Panc1 (cell line): ENCODE data around the gene ANKLE1. TPM values are rescaled to one million over a fixed set of nuclear protein-coding genes. Genes with fewer than 3 reads are reported as not detected.

ENCODE experiments used
- ATAC-seq: fragments of 200-7000 bp; cut with Tn5 transposase; 2 replicates; pipeline ENCODE4 v1.9.1; 2020; ENCODE audit warnings: mild to moderate bottlenecking, moderate library complexity
- BruUV-seq: library from RNA; stranded (reverse); fragments of 400-500 nt; replicated peaks from 2 replicates; lab custom pipeline; 2021; lab: Mats Ljungman, UMichigan
- CTCF ChIA-PET: fragments of 300-600 bp; sonication (Branson Sonifier 250); formaldehyde crosslinking; loops from one replicate; lab custom pipeline; 2022; ENCODE audit warnings: antibody characterized with exemption; lab: Charles Lee
- POLR2A ChIA-PET: fragments of 300-600 bp; sonication (Branson Sonifier 250); formaldehyde crosslinking; loops from one replicate; lab custom pipeline; 2022; ENCODE audit warnings: antibody characterized with exemption; lab: Charles Lee
- DNase-seq: peaks from one replicate; pipeline ENCODE4 v3.0.0-alpha.2; 2010; ENCODE audit warnings: low read depth, low spot score
- H3K27ac ChIP-seq: 2 replicates; pipeline ENCODE4 v1.5.1; 2011; ENCODE audit warnings: mild to moderate bottlenecking, low read length, inconsistent platforms
- H3K27me3 ChIP-seq: fragments of 200-500 bp; sonication (Bioruptor generic); 2 replicates; pipeline ENCODE4 v1.6.0; 2014; ENCODE audit warnings: low read length, inconsistent platforms; ENCODE audit not compliant: control insufficient read depth, insufficient read depth
- H3K36me3 ChIP-seq: fragments of 200-500 bp; sonication (Bioruptor generic); 2 replicates; pipeline ENCODE4 v1.5.1; 2014; ENCODE audit warnings: inconsistent platforms, mild to moderate bottlenecking, low read length, moderate library complexity; ENCODE audit not compliant: control insufficient read depth, insufficient read depth
- H3K4me1 ChIP-seq: 2 replicates; pipeline ENCODE4 v1.5.1; 2011; ENCODE audit warnings: inconsistent platforms, mild to moderate bottlenecking, low read length, moderate library complexity; ENCODE audit not compliant: control insufficient read depth, insufficient read depth
- H3K4me3 ChIP-seq, 2 experiments: 2 replicates each; pipeline ENCODE4 v1.5.1; 2011 to 2012; ENCODE audit warnings: low read depth in 2 of 2, low read length in 2 of 2, mild to moderate bottlenecking in 2 of 2, inconsistent platforms in 1 of 2, moderate library complexity in 1 of 2
- H3K9me3 ChIP-seq: fragments of 200-500 bp; sonication (Bioruptor generic); 2 replicates; pipeline ENCODE4 v1.5.1; 2014; ENCODE audit warnings: low read depth, mild to moderate bottlenecking, inconsistent platforms, low read length, moderate library complexity; ENCODE audit not compliant: control insufficient read depth, insufficient read depth
- POLR2AphosphoS5 ChIP-seq: IDR thresholded peaks from 2 replicates; pipeline ENCODE4 v1.6.1; 2012; ENCODE audit warnings: mild to moderate bottlenecking, low read depth, low read length, moderate library complexity
- SIN3A ChIP-seq: IDR thresholded peaks from 2 replicates; pipeline ENCODE4 v1.6.1; 2012; ENCODE audit warnings: low read depth, mild to moderate bottlenecking, low read length, moderate library complexity, borderline replicate concordance; ENCODE audit not compliant: insufficient read depth
- TCF7L2 ChIP-seq: IDR thresholded peaks from 2 replicates; pipeline ENCODE4 v1.6.1; 2011; ENCODE audit warnings: mild to moderate bottlenecking, low read depth, low read length, inconsistent platforms
- in situ Hi-C: cut with HindIII; loops from 2 replicates; pipeline ENCODE4 v1.10.0; 2016; ENCODE audit warnings: low sequenced_read_pairs, low pct_unique_long_range_greater_than_20kb
- intact Hi-C: fragments of 100-400 bp; cut with micrococcal nuclease; formaldehyde crosslinking; loops from one replicate; pipeline ENCODE4 v1.10.0; 2022; ENCODE audit not compliant: unreplicated experiment
- total RNA-seq: library from RNA; stranded (reverse); gene quantifications from one replicate; pipeline ENCODE4 v1.2.1, GENCODE V29; 2021; ENCODE audit not compliant: unreplicated experiment
- TF ChIP-seq, protein P1 (sequence below): fragments of 450-650 bp; IDR thresholded peaks from 2 replicates; pipeline ENCODE4 v1.5.1; 2017; ENCODE audit warnings: mild to moderate bottlenecking
- TF ChIP-seq, protein P2 (sequence below), 2 experiments: IDR thresholded peaks; 2 replicates each; pipeline ENCODE4 v1.6.1; 2011 to 2012; ENCODE audit warnings: low read depth in 2 of 2, control low read depth in 1 of 2, low read length in 1 of 2, mild to moderate bottlenecking in 1 of 2, moderate library complexity in 1 of 2; ENCODE audit not compliant: insufficient read depth in 1 of 2

Gene ANKLE1
- total RNA-seq, 1 experiment from 2014 or later: 1.1 TPM

DNA sequence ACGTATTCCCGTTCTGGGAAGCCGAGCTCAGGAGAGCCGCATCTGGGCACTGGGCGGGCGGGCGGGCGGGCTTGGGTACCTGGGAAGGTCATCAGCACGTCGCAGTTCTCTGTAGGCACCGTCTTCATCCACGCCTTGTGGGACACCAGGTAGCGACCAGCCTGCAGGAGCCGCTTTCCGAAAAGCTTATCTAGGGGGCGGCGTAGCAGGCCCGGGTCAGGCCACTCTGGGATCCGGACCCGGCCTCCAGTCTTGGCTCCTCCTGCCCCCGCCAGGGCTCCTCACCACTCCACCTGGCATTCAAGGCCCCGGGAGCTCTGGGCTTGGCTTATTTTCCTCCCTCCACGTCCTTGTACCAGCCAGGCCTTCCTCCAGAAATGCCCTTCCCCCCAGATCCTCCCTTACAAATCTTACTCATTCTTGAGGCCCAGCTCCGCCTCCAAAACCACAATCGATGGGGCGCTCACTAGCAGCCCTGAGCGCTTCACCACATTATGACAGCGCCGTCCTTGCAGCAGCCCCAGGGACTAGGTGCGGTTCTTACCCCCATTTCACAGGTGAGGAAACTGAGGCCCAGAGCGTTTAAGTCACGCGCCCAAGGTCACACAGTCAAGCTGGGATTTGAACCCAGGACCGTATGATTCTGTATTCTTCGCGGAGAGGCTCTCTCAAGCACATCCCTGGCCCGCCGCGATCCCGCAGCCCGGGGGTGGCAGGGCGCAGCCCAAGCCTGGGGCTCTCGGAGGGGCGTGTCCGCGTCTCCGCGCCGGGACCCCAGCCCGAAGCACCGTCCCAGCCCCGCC lies 52.1 kb downstream of the ANKLE1 start:
- H3K4me1 ChIP-seq: peaks cover 12% of the 10 kb centered on the region
- intact Hi-C loops (no loop called here), in situ Hi-C loops (no loop called here)
- DNase-seq (no peak), ATAC-seq (no peak)
- BruUV-seq: no TSS peak
- CTCF ChIA-PET: interaction anchor here (0.6 kb wide), 1 partner anchor 24 kb away, joined by 4 read pairs; no protein-coding TSS in a partner anchor
- peaks cover 7% of the 10 kb centered on the region; the same call in 1 of the 2 replicates for H3K36me3 ChIP-seq
- H3K9me3 ChIP-seq: no peaks in the 10 kb centered on the region
- TF ChIP-seq POLR2AphosphoS5 (no peak), TCF7L2 (no peak), SIN3A (no peak)
- TF ChIP-seq, protein P1, sequence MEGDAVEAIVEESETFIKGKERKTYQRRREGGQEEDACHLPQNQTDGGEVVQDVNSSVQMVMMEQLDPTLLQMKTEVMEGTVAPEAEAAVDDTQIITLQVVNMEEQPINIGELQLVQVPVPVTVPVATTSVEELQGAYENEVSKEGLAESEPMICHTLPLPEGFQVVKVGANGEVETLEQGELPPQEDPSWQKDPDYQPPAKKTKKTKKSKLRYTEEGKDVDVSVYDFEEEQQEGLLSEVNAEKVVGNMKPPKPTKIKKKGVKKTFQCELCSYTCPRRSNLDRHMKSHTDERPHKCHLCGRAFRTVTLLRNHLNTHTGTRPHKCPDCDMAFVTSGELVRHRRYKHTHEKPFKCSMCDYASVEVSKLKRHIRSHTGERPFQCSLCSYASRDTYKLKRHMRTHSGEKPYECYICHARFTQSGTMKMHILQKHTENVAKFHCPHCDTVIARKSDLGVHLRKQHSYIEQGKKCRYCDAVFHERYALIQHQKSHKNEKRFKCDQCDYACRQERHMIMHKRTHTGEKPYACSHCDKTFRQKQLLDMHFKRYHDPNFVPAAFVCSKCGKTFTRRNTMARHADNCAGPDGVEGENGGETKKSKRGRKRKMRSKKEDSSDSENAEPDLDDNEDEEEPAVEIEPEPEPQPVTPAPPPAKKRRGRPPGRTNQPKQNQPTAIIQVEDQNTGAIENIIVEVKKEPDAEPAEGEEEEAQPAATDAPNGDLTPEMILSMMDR: no peak
- TF ChIP-seq, protein P2, sequence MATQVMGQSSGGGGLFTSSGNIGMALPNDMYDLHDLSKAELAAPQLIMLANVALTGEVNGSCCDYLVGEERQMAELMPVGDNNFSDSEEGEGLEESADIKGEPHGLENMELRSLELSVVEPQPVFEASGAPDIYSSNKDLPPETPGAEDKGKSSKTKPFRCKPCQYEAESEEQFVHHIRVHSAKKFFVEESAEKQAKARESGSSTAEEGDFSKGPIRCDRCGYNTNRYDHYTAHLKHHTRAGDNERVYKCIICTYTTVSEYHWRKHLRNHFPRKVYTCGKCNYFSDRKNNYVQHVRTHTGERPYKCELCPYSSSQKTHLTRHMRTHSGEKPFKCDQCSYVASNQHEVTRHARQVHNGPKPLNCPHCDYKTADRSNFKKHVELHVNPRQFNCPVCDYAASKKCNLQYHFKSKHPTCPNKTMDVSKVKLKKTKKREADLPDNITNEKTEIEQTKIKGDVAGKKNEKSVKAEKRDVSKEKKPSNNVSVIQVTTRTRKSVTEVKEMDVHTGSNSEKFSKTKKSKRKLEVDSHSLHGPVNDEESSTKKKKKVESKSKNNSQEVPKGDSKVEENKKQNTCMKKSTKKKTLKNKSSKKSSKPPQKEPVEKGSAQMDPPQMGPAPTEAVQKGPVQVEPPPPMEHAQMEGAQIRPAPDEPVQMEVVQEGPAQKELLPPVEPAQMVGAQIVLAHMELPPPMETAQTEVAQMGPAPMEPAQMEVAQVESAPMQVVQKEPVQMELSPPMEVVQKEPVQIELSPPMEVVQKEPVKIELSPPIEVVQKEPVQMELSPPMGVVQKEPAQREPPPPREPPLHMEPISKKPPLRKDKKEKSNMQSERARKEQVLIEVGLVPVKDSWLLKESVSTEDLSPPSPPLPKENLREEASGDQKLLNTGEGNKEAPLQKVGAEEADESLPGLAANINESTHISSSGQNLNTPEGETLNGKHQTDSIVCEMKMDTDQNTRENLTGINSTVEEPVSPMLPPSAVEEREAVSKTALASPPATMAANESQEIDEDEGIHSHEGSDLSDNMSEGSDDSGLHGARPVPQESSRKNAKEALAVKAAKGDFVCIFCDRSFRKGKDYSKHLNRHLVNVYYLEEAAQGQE (IDR thresholded peaks at IDR 0.05; ENCODE audit: insufficient read depth in 1 of 2, low read depth in 2 of 2, low read length in 1 of 2): no peak
- POLR2A ChIA-PET: no interaction called here
- H3K4me3 ChIP-seq: peak overlapping the region; percentile 65 to 67
- H3K27ac ChIP-seq: peak overlapping the region; percentile 48; the same call in 1 of the 2 replicates
- no peaks in the 10 kb centered on the region for H3K27me3 ChIP-seq

DNA sequence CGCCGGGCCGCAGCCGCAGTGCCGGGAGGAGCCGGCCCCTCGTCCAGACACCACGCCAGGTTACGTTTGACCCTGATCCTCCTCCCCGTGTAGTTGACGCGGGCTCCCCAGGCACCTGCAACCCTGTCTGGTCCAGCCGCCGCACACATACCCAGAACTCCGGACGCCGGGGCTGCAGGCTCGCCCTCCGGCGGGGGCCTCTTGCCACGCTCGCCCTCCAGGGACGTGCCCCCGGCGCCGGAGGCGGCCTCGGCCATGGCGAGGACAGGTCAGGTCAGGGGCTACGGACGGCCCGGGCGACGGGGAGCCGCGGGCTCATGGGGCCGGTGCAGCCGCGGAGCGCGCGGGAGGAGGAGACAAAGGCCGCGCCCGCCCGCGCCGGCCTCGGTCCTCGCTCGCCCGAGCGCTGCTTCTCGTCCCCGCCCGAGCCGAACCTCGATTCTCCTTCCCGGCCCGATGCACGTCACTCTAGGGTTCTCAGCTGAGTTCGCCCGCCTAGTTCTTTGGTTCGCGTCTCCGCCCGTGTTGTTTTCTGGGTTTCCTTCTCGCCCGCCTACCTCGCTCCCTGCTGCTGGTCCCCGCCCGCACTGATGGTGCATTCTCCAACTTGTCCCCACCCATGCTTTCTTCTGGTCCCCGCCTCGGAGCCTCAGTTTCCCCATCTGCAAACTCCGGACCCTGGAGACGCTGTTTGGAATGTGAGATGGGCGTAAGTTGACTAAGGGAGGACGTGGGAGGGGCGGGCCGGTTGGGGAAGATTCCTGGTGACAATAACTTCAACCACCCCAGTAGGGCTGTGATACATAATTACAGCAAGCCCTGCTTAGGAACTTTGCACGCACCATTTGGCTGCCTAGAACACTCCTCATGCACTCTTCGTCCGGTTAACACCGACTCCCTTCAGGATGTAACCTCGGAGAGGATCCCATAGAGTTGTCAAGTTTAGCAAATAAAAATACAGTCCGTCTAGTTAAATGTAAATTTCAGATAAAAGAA lies 53.0 kb downstream of the ANKLE1 start, which contains the start of gene ANO8:
TSS of gene ANO8 (minus strand) at position 442 of the 996 bp plus-strand sequence. CDS start at position 257, 185 bp downstream.
- ChIA-PET CTCF (interaction anchor here (0.6 kb wide), 1 partner anchor 20 kb away, joined by 3 read pairs; no protein-coding TSS in a partner anchor), POLR2A (no interaction called here)
- in situ Hi-C loops: no loop called here
- peaks cover 7% of the 10 kb centered on the region; the same call in 1 of the 2 replicates for H3K36me3 ChIP-seq
- DNase-seq (peak; percentile 90), ATAC-seq (peak; percentile 76)
- peaks cover 12% of the 10 kb centered on the region for H3K4me1 ChIP-seq
- BruUV-seq: no TSS peak
- H3K27me3 ChIP-seq: no peaks in the 10 kb centered on the region
- intact Hi-C loops: no loop called here
- no peaks in the 10 kb centered on the region for H3K9me3 ChIP-seq
- TF ChIP-seq TCF7L2 (peak; percentile 49; the same call in 1 of the 2 replicates), POLR2AphosphoS5 (peak; percentile 31; the same call in 1 of the 2 replicates), SIN3A (no peak; the same call in 1 of the 2 replicates)
- TF ChIP-seq, protein P2 (IDR thresholded peaks at IDR 0.05; ENCODE audit: insufficient read depth in 1 of 2, low read depth in 2 of 2, low read length in 1 of 2): no peak
- TF ChIP-seq, protein P1: no peak
- H3K4me3 ChIP-seq: peak within 1 kb of the TSS; percentile 65 to 67
- H3K27ac ChIP-seq: peak within 1 kb of the TSS; percentile 98
